ENCODE results near the gene DSCAM.

DSCAM gene

GRCh38 chr21:40736145-40736544, 110.8 kb downstream of the DSCAM start:
- no peaks in the 10 kb centered on the region for H3K36me3 ChIP-seq (ENCODE audit: low read length)
- H4K20me1 ChIP-seq (ENCODE audit: low read depth, low read length): no peaks in the 10 kb centered on the region
- no peaks in the 10 kb centered on the region for H3K27me3 ChIP-seq (ENCODE audit: low read length)
- no peaks in the 10 kb centered on the region for H3K79me2 ChIP-seq (ENCODE audit: insufficient read depth, low read length)
- H3K27ac ChIP-seq (ENCODE audit: low read depth, low read length): no peak overlapping the region
- no peak overlapping the region for H2AFZ ChIP-seq (ENCODE audit: low read depth, low read length, severe bottlenecking)
- TF ChIP-seq, protein P1, sequence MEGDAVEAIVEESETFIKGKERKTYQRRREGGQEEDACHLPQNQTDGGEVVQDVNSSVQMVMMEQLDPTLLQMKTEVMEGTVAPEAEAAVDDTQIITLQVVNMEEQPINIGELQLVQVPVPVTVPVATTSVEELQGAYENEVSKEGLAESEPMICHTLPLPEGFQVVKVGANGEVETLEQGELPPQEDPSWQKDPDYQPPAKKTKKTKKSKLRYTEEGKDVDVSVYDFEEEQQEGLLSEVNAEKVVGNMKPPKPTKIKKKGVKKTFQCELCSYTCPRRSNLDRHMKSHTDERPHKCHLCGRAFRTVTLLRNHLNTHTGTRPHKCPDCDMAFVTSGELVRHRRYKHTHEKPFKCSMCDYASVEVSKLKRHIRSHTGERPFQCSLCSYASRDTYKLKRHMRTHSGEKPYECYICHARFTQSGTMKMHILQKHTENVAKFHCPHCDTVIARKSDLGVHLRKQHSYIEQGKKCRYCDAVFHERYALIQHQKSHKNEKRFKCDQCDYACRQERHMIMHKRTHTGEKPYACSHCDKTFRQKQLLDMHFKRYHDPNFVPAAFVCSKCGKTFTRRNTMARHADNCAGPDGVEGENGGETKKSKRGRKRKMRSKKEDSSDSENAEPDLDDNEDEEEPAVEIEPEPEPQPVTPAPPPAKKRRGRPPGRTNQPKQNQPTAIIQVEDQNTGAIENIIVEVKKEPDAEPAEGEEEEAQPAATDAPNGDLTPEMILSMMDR (IDR thresholded peaks at IDR 0.05; ENCODE audit: insufficient read depth, low read length, poor library complexity, severe bottlenecking): no peak
- no peak for TF ChIP-seq EZH2phosphoT487 (conservative IDR thresholded peaks at IDR 0.05; ENCODE audit: low read length)
- no peaks in the 10 kb centered on the region for H3K9me2 ChIP-seq (replicated peaks; ENCODE audit: insufficient read depth, low read length)
- H3K4me2 ChIP-seq (ENCODE audit: low read depth, low read length, poor library complexity, severe bottlenecking): no peak overlapping the region
- H3K9ac ChIP-seq (ENCODE audit: low read length): no peak overlapping the region
- H3K9me3 ChIP-seq (ENCODE audit: insufficient read depth, low read length): no peaks in the 10 kb centered on the region
- no peaks in the 10 kb centered on the region for H3F3A ChIP-seq (ENCODE audit: insufficient read depth)
- no peak overlapping the region for H3K4me3 ChIP-seq (ENCODE audit: insufficient read depth, low read length, poor library complexity, severe bottlenecking)

DNA sequence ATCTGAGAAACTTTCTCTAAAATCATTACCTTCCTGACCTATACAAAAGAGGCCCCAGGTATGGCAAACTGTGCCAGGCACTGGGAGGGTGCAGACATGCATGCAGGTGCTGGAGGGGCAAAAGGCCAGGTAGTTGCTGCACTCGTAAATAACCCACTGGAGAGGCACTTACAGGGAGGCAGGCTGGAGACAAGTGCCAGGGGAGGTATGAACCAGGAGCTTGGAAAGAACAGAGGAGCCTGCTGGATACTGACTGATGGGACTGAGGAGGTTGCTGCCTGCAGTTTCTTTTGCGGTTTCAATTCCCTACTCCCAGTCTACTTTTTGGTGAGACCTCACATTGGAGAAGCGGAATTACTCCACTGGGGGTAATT, 113.9 kb downstream of the DSCAM start:
- H3K27ac ChIP-seq (ENCODE audit: low read depth, low read length): no peak overlapping the region
- H3K36me3 ChIP-seq (ENCODE audit: low read length): no peaks in the 10 kb centered on the region
- H3K9me3 ChIP-seq (ENCODE audit: insufficient read depth, low read length): no peaks in the 10 kb centered on the region
- H3K27me3 ChIP-seq (ENCODE audit: low read length): no peaks in the 10 kb centered on the region
- H3K9ac ChIP-seq (ENCODE audit: low read length): no peak overlapping the region
- H2AFZ ChIP-seq (ENCODE audit: low read depth, low read length, severe bottlenecking): no peak overlapping the region
- TF ChIP-seq, protein P1 (IDR thresholded peaks at IDR 0.05; ENCODE audit: insufficient read depth, low read length, poor library complexity, severe bottlenecking): no peak
- no peak for TF ChIP-seq EZH2phosphoT487 (conservative IDR thresholded peaks at IDR 0.05; ENCODE audit: low read length)
- no peaks in the 10 kb centered on the region for H3F3A ChIP-seq (ENCODE audit: insufficient read depth)
- H3K4me3 ChIP-seq (ENCODE audit: insufficient read depth, low read length, poor library complexity, severe bottlenecking): no peak overlapping the region
- no peaks in the 10 kb centered on the region for H3K79me2 ChIP-seq (ENCODE audit: insufficient read depth, low read length)
- no peaks in the 10 kb centered on the region for H3K9me2 ChIP-seq (replicated peaks; ENCODE audit: insufficient read depth, low read length)
- no peak overlapping the region for H3K4me2 ChIP-seq (ENCODE audit: low read depth, low read length, poor library complexity, severe bottlenecking)
- H4K20me1 ChIP-seq (ENCODE audit: low read depth, low read length): no peaks in the 10 kb centered on the region

GRCh38 chr21:40732253-40733023, 114.5 kb downstream of the DSCAM start:
- Histone ChIP-seq H3F3A (ENCODE audit: insufficient read depth) (no peaks in the 10 kb centered on the region), H3K9me3 (ENCODE audit: insufficient read depth, low read length) (no peaks in the 10 kb centered on the region), H3K79me2 (ENCODE audit: insufficient read depth, low read length) (no peaks in the 10 kb centered on the region), H3K27me3 (ENCODE audit: low read length) (no peaks in the 10 kb centered on the region), H3K4me3 (ENCODE audit: insufficient read depth, low read length, poor library complexity, severe bottlenecking) (no peak overlapping the region), H4K20me1 (ENCODE audit: low read depth, low read length) (no peaks in the 10 kb centered on the region), H3K9me2 (replicated peaks; ENCODE audit: insufficient read depth, low read length) (no peaks in the 10 kb centered on the region), H3K36me3 (ENCODE audit: low read length) (no peaks in the 10 kb centered on the region), H2AFZ (ENCODE audit: low read depth, low read length, severe bottlenecking) (no peak overlapping the region), H3K4me2 (ENCODE audit: low read depth, low read length, poor library complexity, severe bottlenecking) (no peak overlapping the region), H3K9ac (ENCODE audit: low read length) (no peak overlapping the region), H3K27ac (ENCODE audit: low read depth, low read length) (no peak overlapping the region)
- no peak for TF ChIP-seq EZH2phosphoT487 (conservative IDR thresholded peaks at IDR 0.05; ENCODE audit: low read length)
- TF ChIP-seq, protein P1 (IDR thresholded peaks at IDR 0.05; ENCODE audit: insufficient read depth, low read length, poor library complexity, severe bottlenecking): no peak

Data from SU-DHL-6 (cell line).